A549 (cell line): ENCODE measurements around the gene TMEM79. TPM values are rescaled to one million over a fixed set of nuclear protein-coding genes. Genes with fewer than 3 reads are reported as not detected.
A peak's percentile ranks its signal among the peaks of the same experiment; 100 is the strongest.

Experiments used
- ATAC-seq, 2 experiments: fragments of 200-7000 bp in 1 of 2; fragments of >200 bp in 1 of 2; cut with Nextera tagmentation in 1 of 2; cut with Tn5 transposase in 1 of 2; 3 replicates each; pipeline versions ENCODE4 v1.8.0 to v1.9.1; 2018 to 2020; ENCODE audit warnings: mild to moderate bottlenecking in 1 of 2, moderate library complexity in 1 of 2
- CTCF ChIA-PET: fragments of 300-600 bp; sonication (Branson Sonifier 250); formaldehyde crosslinking; extraction: SDS; loops from one replicate; lab custom pipeline; 2021; ENCODE audit warnings: antibody characterized with exemption, inconsistent platforms; lab: Yijun Ruan, JAX
- POLR2A ChIA-PET: fragments of 350-600 bp; formaldehyde crosslinking; extraction: SDS; loops from one replicate; lab custom pipeline; 2021; ENCODE audit warnings: antibody characterized with exemption, inconsistent platforms; lab: Yijun Ruan, JAX
- DNase-seq, 2 experiments: peaks; one replicate each; pipeline versions ENCODE4 v3.0.0 to v3.0.0-alpha.2; 2011 to 2016; ENCODE audit warnings: low read depth in 1 of 2, low spot score in 1 of 2
- FAIRE-seq: peaks from 2 replicates; lab custom pipeline; 2011; peaks lifted over from hg19 to GRCh38; lab: Jason Lieb, UNC
- H3K27ac ChIP-seq, 2 experiments: fragments of >200 bp; sonication (Bioruptor Twin); formaldehyde crosslinking; 3 replicates each; pipeline ENCODE4 v1.5.1; 2016 to 2017
- H3K4me1 ChIP-seq: fragments of >200 bp; sonication (Bioruptor Twin); formaldehyde crosslinking; 3 replicates; pipeline ENCODE4 v1.6.1; 2016
- H3K4me2 ChIP-seq: fragments of >200 bp; sonication (Bioruptor Twin); formaldehyde crosslinking; 3 replicates; pipeline ENCODE4 v1.6.1; 2016
- H3K4me3 ChIP-seq: fragments of >200 bp; sonication (Bioruptor Twin); formaldehyde crosslinking; 3 replicates; pipeline ENCODE4 v1.5.1; 2016
- H3K9me3 ChIP-seq: fragments of >200 bp; sonication (Bioruptor Twin); formaldehyde crosslinking; 3 replicates; pipeline ENCODE4 v1.6.1; 2016
- ESRRA ChIP-seq: fragments of 150-350 bp; IDR thresholded peaks from 2 replicates; pipeline ENCODE4 v1.6.1; 2014; ENCODE audit warnings: mild to moderate bottlenecking, low read length, borderline replicate concordance
- FOSB ChIP-seq: fragments of 250-450 bp; sonication (Bioruptor Pico); IDR thresholded peaks from 2 replicates; pipeline ENCODE4 v1.5.0; 2020; ENCODE audit warnings: mild to moderate bottlenecking, moderate library complexity
- FOSL2 ChIP-seq, 2 experiments: fragments of 450-650 bp in 1 of 2; fragments of >200 bp in 1 of 2; sonication (Bioruptor Twin) in 1 of 2; formaldehyde crosslinking; IDR thresholded peaks; 2 replicates each; pipeline versions ENCODE4 v1.5.0 to v1.6.1; 2016 to 2020; ENCODE audit warnings: mild to moderate bottlenecking in 1 of 2, moderate library complexity in 1 of 2
- HDAC2 ChIP-seq: fragments of 200-600 bp; sonication (generic); IDR thresholded peaks from 2 replicates; pipeline ENCODE4 v1.6.1; 2016
- HEYL ChIP-seq: fragments of 250-450 bp; sonication (Bioruptor Pico); IDR thresholded peaks from 2 replicates; pipeline ENCODE4 v1.8.0; 2021; ENCODE audit warnings: mild to moderate bottlenecking, moderate library complexity
- HOXB13 ChIP-seq: fragments of 250-450 bp; sonication (Bioruptor Pico); IDR thresholded peaks from 2 replicates; pipeline ENCODE4 v1.5.0; 2020; ENCODE audit warnings: low read depth, mild to moderate bottlenecking, moderate library complexity
- JUN ChIP-seq, 2 experiments: fragments of >200 bp; sonication (Bioruptor Twin); formaldehyde crosslinking; IDR thresholded peaks; 2 replicates in 1 of 2; 3 replicates in 1 of 2; pipeline ENCODE4 v1.6.1; 2016 to 2017
- MAZ ChIP-seq: fragments of 150-350 bp; IDR thresholded peaks from 2 replicates; pipeline ENCODE4 v1.6.1; 2014; ENCODE audit warnings: antibody characterized with exemption, low read depth, low read length, borderline replicate concordance
- MYC ChIP-seq: IDR thresholded peaks from 2 replicates; pipeline ENCODE4 v1.6.1; 2012; ENCODE audit warnings: mild to moderate bottlenecking, inconsistent platforms, low read length, improper control_type of control experiment, borderline replicate concordance
- NFE2L2 ChIP-seq: fragments of 150-350 bp; conservative IDR thresholded peaks from 2 replicates; pipeline ENCODE4 v1.6.1; 2014; ENCODE audit warnings: low read length
- PHF8 ChIP-seq: fragments of 200-600 bp; sonication (generic); IDR thresholded peaks from 2 replicates; pipeline ENCODE4 v1.6.1; 2016; ENCODE audit warnings: low read depth, mild to moderate bottlenecking, antibody characterized with exemption, moderate library complexity, borderline replicate concordance
- RAD21 ChIP-seq, 2 experiments: fragments of >200 bp in 1 of 2; sonication (Bioruptor Twin) in 1 of 2; formaldehyde crosslinking in 1 of 2; IDR thresholded peaks in 1 of 2; conservative IDR thresholded peaks in 1 of 2; 2 replicates in 1 of 2; 3 replicates in 1 of 2; pipeline ENCODE4 v1.6.1; 2012 to 2018; ENCODE audit warnings: inconsistent platforms in 1 of 2
- RARB ChIP-seq: fragments of 250-450 bp; sonication (Bioruptor Pico); IDR thresholded peaks from 2 replicates; pipeline ENCODE4 v1.8.0; 2021; ENCODE audit warnings: mild to moderate bottlenecking, moderate library complexity
- RFX5 ChIP-seq: fragments of 450-650 bp; IDR thresholded peaks from 2 replicates; pipeline ENCODE4 v1.7.1; 2014; ENCODE audit warnings: antibody characterized with exemption, mild to moderate bottlenecking, moderate library complexity
- RNF2 ChIP-seq: fragments of 200-600 bp; sonication (generic); IDR thresholded peaks from 2 replicates; pipeline ENCODE4 v1.6.1; 2016; ENCODE audit warnings: low read depth, mild to moderate bottlenecking, antibody characterized with exemption, moderate library complexity, borderline replicate concordance
- TP53 ChIP-seq: fragments of 250-450 bp; sonication (Bioruptor Pico); IDR thresholded peaks from 2 replicates; pipeline ENCODE4 v1.5.0; 2021; ENCODE audit warnings: mild to moderate bottlenecking, moderate library complexity
- ZFP36 ChIP-seq: fragments of 450-650 bp; IDR thresholded peaks from 2 replicates; pipeline ENCODE4 v1.6.1; 2014; ENCODE audit warnings: borderline replicate concordance; ENCODE audit not compliant: partially characterized antibody
- ZNF302 ChIP-seq: fragments of 250-450 bp; sonication (Bioruptor Pico); IDR thresholded peaks from 2 replicates; pipeline ENCODE4 v1.9.0; 2021; ENCODE audit warnings: inconsistent platforms, mild to moderate bottlenecking, moderate library complexity
- WGBS: methylation state at CpG from one replicate; pipeline ENCODE4 v1.1.6; 2017; ENCODE audit errors: missing lambda C conversion rate; 5-methylcytosine and 5-hydroxymethylcytosine counted together
- polyA plus RNA-seq, 4 experiments: library from polyadenylated mRNA; depleted of rRNA in 3 of 4; stranded (reverse); fragments of >200 nt; fragmentation: RNase III in 1 of 4; extraction: RNeasy Plus Mini Kit Qiagen cat#74134 plus additional on column Dnase treatment in 1 of 4; gene quantifications; 2 replicates in 3 of 4; 3 replicates in 1 of 4; pipeline ENCODE4 v1.2.3, GENCODE V29; 2011 to 2017
- TF ChIP-seq, protein P1 (sequence below): fragments of 250-450 bp; sonication (Bioruptor Pico); IDR thresholded peaks from 2 replicates; pipeline ENCODE4 v1.5.0; 2021; ENCODE audit warnings: mild to moderate bottlenecking, moderate library complexity, borderline replicate concordance
- TF ChIP-seq, protein P2 (sequence below): fragments of 450-650 bp; IDR thresholded peaks from 2 replicates; pipeline ENCODE4 v1.6.1; 2014; ENCODE audit warnings: antibody characterized with exemption
- TF ChIP-seq, protein P3 (sequence below): IDR thresholded peaks from 2 replicates; pipeline ENCODE4 v1.6.1; 2012; ENCODE audit warnings: low read depth, borderline replicate concordance
- TF ChIP-seq, protein P4 (sequence below): fragments of 150-350 bp; IDR thresholded peaks from 2 replicates; pipeline ENCODE4 v1.6.1; 2014; ENCODE audit warnings: low read depth, mild to moderate bottlenecking, low read length
- TF ChIP-seq, protein P5 (sequence below): fragments of >200 bp; sonication (Bioruptor Twin); formaldehyde crosslinking; IDR thresholded peaks from 3 replicates; pipeline ENCODE4 v1.5.1; 2016

TMEM79 gene
- polyA plus RNA-seq, 2 of the 4 experiments (the other 2 are of a cell fraction): 6.3 to 7.2 TPM

DNA sequence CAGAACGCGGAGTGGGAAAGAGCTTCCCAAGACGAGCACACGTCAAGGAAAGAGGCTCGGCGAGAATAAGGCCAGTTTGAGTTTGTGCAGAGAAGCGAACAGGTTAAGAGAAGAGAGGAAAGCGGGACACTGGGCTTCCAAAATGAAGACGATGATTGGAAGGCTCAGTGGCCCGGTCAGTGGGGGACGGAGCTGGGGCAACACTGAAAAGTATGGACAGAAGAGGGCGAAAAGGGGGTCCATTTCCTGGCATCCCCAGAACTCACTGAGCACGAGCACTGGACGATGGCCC lies 53.7 kb downstream of the TMEM79 start:
- ATAC-seq (peak in 1 of 2 experiments; percentile 71; a peak in 3 of 6 replicates), FAIRE-seq (no peak), DNase-seq (no peak)
- Histone ChIP-seq H3K4me1 (peaks cover 16% of the 10 kb centered on the region; the same call in 2 of the 3 replicates), H3K27ac (peak overlapping the region; percentile 87 to 89), H3K4me2 (peak overlapping the region; percentile 94), H3K9me3 (no peaks in the 10 kb centered on the region), H3K4me3 (peak overlapping the region; percentile 75)
- TF ChIP-seq, protein P1, sequence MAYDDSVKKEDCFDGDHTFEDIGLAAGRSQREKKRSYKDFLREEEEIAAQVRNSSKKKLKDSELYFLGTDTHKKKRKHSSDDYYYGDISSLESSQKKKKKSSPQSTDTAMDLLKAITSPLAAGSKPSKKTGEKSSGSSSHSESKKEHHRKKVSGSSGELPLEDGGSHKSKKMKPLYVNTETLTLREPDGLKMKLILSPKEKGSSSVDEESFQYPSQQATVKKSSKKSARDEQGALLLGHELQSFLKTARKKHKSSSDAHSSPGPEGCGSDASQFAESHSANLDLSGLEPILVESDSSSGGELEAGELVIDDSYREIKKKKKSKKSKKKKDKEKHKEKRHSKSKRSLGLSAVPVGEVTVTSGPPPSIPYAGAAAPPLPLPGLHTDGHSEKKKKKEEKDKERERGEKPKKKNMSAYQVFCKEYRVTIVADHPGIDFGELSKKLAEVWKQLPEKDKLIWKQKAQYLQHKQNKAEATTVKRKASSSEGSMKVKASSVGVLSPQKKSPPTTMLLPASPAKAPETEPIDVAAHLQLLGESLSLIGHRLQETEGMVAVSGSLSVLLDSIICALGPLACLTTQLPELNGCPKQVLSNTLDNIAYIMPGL (CRISPR knock-in tag): no peak
- no peak for TF ChIP-seq JUN (IDR thresholded peaks at IDR 0.05)
- TF ChIP-seq MAZ: no peak
- TF ChIP-seq MYC: no peak
- no peak for TF ChIP-seq RFX5
- TF ChIP-seq PHF8: peak; percentile 20
- under 1% methylated on average over 12 of the region's 14 CpGs for WGBS
- POLR2A ChIA-PET: interaction anchor here (1.0 to 1.6 kb wide), 4 partner anchors 12 to 108 kb away, joined by 3 to 6 read pairs (median 4); partner anchors contain the start of gene SMG5
- CTCF ChIA-PET: interaction anchor here (1.4 to 1.9 kb wide), 4 partner anchors 10 to 108 kb away, joined by 3 to 8 read pairs (median 5); no protein-coding TSS in a partner anchor

DNA sequence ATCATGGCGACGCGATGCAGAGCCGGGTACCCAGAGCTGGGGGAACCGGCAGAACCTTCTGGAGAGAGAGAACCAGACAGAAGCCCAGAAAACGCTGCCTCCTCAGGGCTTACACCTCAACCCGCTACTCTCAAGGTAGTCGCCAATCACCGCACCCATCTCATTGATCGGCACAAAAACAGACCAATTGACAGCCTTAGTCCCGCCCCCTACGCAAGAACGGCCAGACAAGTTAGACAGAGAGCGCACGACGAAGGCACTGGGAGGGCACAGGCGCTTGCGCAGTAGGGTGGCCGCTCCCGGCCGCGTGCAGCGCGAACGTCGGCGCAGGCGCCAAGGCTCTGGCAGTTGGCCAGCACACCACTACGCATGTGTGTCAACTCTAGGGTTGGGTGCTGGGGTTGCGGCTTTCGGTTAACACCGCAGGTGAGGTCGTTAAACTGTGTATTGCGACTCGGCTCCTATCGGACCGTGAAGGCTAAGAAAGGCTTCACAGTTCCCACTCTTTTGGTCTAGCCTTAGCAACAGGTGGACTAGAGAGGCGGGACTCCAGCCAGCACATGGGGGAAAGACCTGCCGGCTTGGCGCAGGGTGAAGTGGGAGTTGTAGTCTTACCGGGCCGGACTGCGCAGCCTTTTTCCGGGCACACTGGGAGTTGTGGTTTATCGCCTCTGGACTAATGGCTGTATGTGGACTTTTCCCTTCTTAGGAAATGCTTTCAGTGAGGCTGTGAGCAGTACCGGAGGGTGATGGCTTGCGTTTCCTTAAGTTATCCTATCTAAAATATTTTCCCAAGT lies 54.3 kb downstream of the TMEM79 start, which contains the start of the genes CCT3 and TSACC:
CCT3 (minus strand) TSS at position 113 of the 797 bp plus-strand sequence; CDS start at position 5, 108 bp downstream.
TSACC (plus strand) TSS at position 347 of the 797 bp plus-strand sequence. CDS start 1,232 bp downstream, outside the sequence.
- peak within 1 kb of the TSS; percentile 75 for H3K4me3 ChIP-seq
- no peaks in the 10 kb centered on the region for H3K9me3 ChIP-seq
- FAIRE-seq: peak; percentile 89
- peak; percentile 94 to 95 for ATAC-seq
- peak within 1 kb of the TSS; percentile 94 for H3K4me2 ChIP-seq
- H3K27ac ChIP-seq: peak within 1 kb of the TSS; percentile 89 to 95
- 2% methylated on average over 28 of the region's 47 CpGs for WGBS
- peaks cover 16% of the 10 kb centered on the region; the same call in 2 of the 3 replicates for H3K4me1 ChIP-seq
- DNase-seq: peak; percentile 99 to 100
- POLR2A ChIA-PET: interaction anchor here (1.0 to 1.6 kb wide), 4 partner anchors 12 to 107 kb away, joined by 3 to 6 read pairs (median 4); partner anchors contain the start of gene SMG5
- CTCF ChIA-PET: interaction anchor here (0.7 to 1.9 kb wide), 5 partner anchors 10 to 107 kb away, joined by 3 to 8 read pairs (median 5); no protein-coding TSS in a partner anchor
- TF ChIP-seq ZFP36: no peak
- TF ChIP-seq ESRRA: no peak
- TF ChIP-seq FOSL2 (IDR thresholded peaks at IDR 0.05): no peak
- no peak for TF ChIP-seq FOSL2 (CRISPR knock-in tag; IDR thresholded peaks at IDR 0.05)
- TF ChIP-seq, protein P2, sequence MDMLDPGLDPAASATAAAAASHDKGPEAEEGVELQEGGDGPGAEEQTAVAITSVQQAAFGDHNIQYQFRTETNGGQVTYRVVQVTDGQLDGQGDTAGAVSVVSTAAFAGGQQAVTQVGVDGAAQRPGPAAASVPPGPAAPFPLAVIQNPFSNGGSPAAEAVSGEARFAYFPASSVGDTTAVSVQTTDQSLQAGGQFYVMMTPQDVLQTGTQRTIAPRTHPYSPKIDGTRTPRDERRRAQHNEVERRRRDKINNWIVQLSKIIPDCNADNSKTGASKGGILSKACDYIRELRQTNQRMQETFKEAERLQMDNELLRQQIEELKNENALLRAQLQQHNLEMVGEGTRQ: no peak; the same call in 1 of the 2 replicates
- TF ChIP-seq ZNF302 (CRISPR knock-in tag): no peak
- no peak for TF ChIP-seq RNF2
- no peak for TF ChIP-seq FOSB (CRISPR knock-in tag)
- no peak for TF ChIP-seq HEYL
- TF ChIP-seq RFX5: no peak
- TF ChIP-seq HDAC2: no peak
- TF ChIP-seq, protein P3, sequence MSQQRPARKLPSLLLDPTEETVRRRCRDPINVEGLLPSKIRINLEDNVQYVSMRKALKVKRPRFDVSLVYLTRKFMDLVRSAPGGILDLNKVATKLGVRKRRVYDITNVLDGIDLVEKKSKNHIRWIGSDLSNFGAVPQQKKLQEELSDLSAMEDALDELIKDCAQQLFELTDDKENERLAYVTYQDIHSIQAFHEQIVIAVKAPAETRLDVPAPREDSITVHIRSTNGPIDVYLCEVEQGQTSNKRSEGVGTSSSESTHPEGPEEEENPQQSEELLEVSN: peak; percentile 47; the same call in 1 of the 2 replicates
- no peak for TF ChIP-seq HOXB13 (CRISPR knock-in tag)
- 0 out of 2 replicates have a peak, but pooled peaks have one; percentile 2 for TF ChIP-seq PHF8
- TF ChIP-seq, protein P4, sequence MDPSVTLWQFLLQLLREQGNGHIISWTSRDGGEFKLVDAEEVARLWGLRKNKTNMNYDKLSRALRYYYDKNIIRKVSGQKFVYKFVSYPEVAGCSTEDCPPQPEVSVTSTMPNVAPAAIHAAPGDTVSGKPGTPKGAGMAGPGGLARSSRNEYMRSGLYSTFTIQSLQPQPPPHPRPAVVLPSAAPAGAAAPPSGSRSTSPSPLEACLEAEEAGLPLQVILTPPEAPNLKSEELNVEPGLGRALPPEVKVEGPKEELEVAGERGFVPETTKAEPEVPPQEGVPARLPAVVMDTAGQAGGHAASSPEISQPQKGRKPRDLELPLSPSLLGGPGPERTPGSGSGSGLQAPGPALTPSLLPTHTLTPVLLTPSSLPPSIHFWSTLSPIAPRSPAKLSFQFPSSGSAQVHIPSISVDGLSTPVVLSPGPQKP: no peak
- peak; percentile 98 for TF ChIP-seq MYC
- TF ChIP-seq JUN (IDR thresholded peaks at IDR 0.05): peak; percentile 63 to 91; a peak in 4 of 5 replicates
- 0 out of 2 replicates have a peak, but pooled peaks have one; percentile 62 for TF ChIP-seq TP53 (CRISPR knock-in tag)
- TF ChIP-seq, protein P1 (CRISPR knock-in tag): no peak
- no peak for TF ChIP-seq NFE2L2
- TF ChIP-seq RAD21 (conservative IDR thresholded peaks at IDR 0.05 in 1 of 2, IDR thresholded peaks at IDR 0.05 in 1 of 2): no peak
- TF ChIP-seq RARB: no peak
- TF ChIP-seq, protein P5, sequence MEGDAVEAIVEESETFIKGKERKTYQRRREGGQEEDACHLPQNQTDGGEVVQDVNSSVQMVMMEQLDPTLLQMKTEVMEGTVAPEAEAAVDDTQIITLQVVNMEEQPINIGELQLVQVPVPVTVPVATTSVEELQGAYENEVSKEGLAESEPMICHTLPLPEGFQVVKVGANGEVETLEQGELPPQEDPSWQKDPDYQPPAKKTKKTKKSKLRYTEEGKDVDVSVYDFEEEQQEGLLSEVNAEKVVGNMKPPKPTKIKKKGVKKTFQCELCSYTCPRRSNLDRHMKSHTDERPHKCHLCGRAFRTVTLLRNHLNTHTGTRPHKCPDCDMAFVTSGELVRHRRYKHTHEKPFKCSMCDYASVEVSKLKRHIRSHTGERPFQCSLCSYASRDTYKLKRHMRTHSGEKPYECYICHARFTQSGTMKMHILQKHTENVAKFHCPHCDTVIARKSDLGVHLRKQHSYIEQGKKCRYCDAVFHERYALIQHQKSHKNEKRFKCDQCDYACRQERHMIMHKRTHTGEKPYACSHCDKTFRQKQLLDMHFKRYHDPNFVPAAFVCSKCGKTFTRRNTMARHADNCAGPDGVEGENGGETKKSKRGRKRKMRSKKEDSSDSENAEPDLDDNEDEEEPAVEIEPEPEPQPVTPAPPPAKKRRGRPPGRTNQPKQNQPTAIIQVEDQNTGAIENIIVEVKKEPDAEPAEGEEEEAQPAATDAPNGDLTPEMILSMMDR: no peak
